GM12873 (cell line): ENCODE results near the gene ZNF787.

Source experiments
- CTCF ChIP-seq: IDR thresholded peaks from 2 replicates; pipeline ENCODE4 v1.5.1; 2012; ENCODE audit warnings: low read depth, mild to moderate bottlenecking, moderate library complexity, low read length, control low read depth; ENCODE audit not compliant: insufficient read depth; ENCODE audit errors: missing control alignments

ZNF787 gene

GRCh38 chr19:56121180-56122167, at the start of gene ZNF787:
TSS of gene ZNF787 (minus strand) at chr19:56121295. CDS start at chr19:56103217, 18,078 bp downstream.
- no peak for TF ChIP-seq CTCF

- TF ChIP-seq CTCF = no peak
These were observed 49.2 kb upstream of the ZNF787 start for GRCh38 chr19:56170261-56170660.

GRCh38 chr19:56167064-56167578, 46.0 kb upstream of the ZNF787 start:
- no peak for TF ChIP-seq CTCF

- TF ChIP-seq CTCF = no peak
These were observed 42.0 kb upstream of the ZNF787 start for GRCh38 chr19:56163097-56163496.

- TF ChIP-seq CTCF = no peak
These were observed 41.2 kb upstream of the ZNF787 start for GRCh38 chr19:56162258-56162657.

GRCh38 chr19:56161534-56161933, 40.4 kb upstream of the ZNF787 start:
- no peak for TF ChIP-seq CTCF

GRCh38 chr19:56159622-56160271, 38.7 kb upstream of the ZNF787 start:
- TF ChIP-seq CTCF = no peak
